Activated T-helper 2 cell treated with anti-CD3 and anti-CD28 coated beads, Interferon-gamma antibody, Interleukin-2, Interleukin-4, amounts not matched to agents 10 μg/mL and 5 μg/mL and 100 μg/mL, durations not matched to agents 14 hours and 24 hours and 36 hours (primary cell): ENCODE data around the gene ORM2. TPM values are rescaled to one million over a fixed set of nuclear protein-coding genes. Genes with fewer than 3 reads are reported as not detected.
"Not testable (repeated sequence)": the region's sequence is repeated elsewhere in the genome, so short reads cannot be mapped to it uniquely, and the experiment has no call there.

Experiments
- DNase-seq: peaks from one replicate; pipeline ENCODE4 v3.0.0; 2021; ENCODE audit warnings: low spot score
- H3K27ac Mint-ChIP-seq: one replicate; pipeline ENCODE4 v1.8.0; 2021; ENCODE audit warnings: mixed read lengths
- H3K27me3 Mint-ChIP-seq: one replicate; pipeline ENCODE4 v1.8.0; 2021; ENCODE audit warnings: low read depth, mixed read lengths
- H3K36me3 Mint-ChIP-seq: one replicate; pipeline ENCODE4 v1.8.0; 2021; ENCODE audit warnings: low read depth, mixed read lengths
- H3K4me1 Mint-ChIP-seq: one replicate; pipeline ENCODE4 v1.8.0; 2021; ENCODE audit warnings: low read depth, mixed read lengths
- H3K4me3 Mint-ChIP-seq: one replicate; pipeline ENCODE4 v1.8.0; 2021; ENCODE audit warnings: low read depth, mild to moderate bottlenecking, moderate library complexity, mixed read lengths
- H3K9me3 Mint-ChIP-seq: one replicate; pipeline ENCODE4 v1.8.0; 2021; ENCODE audit warnings: mixed read lengths
- intact Hi-C: fragments of 100-400 bp; cut with micrococcal nuclease; formaldehyde crosslinking; loops from one replicate; pipeline ENCODE4 v1.15.1; 2023
- total RNA-seq: library from RNA; stranded (reverse); gene quantifications from 2 replicates; pipeline ENCODE4 v1.2.3, GENCODE V29; 2022

ORM2 gene
- total RNA-seq, 1 donor from 2014 or later, result not detected

DNA sequence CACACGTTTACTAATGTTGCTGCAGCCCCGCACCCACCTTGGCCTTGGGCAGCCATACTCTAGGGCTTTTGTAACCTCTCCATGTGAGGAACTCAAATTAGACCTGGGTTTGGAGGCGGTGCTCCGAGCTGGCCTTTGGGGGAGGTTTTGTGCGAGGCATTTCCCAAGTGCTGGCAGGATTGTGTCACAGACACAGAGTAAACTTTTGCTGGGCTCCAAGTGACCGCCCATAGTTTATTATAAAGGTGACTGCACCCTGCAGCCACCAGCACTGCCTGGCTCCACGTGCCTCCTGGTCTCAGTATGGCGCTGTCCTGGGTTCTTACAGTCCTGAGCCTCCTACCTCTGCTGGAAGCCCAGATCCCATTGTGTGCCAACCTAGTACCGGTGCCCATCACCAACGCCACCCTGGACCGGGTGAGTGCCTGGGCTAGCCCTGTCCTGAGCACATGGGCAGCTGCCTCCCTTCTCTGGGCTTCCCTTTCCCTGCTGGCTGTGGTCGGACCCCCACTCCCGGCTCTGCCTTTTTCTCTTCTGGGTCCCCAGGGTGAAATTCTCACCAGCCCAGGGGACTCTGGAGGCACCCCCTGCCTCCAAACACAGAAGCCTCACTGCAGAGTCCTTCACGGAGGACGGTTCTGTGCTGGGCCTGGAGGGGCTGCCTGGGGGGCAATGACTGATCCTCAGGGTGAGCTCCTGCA, 6.7 kb upstream of the ORM2 start, which contains the start of gene ORM1:
ORM1 (plus strand) TSS at position 268 of the 701 bp plus-strand sequence; CDS start at position 304, 36 bp downstream.
- H3K27me3 Mint-ChIP-seq, H3K4me3 Mint-ChIP-seq, H3K9me3 Mint-ChIP-seq, DNase-seq, H3K36me3 Mint-ChIP-seq, intact Hi-C loops, H3K4me1 Mint-ChIP-seq, H3K27ac Mint-ChIP-seq: not testable (repeated sequence)

- H3K4me1 Mint-ChIP-seq, H3K9me3 Mint-ChIP-seq, H3K27ac Mint-ChIP-seq, intact Hi-C loops, DNase-seq, H3K36me3 Mint-ChIP-seq, H3K27me3 Mint-ChIP-seq, H3K4me3 Mint-ChIP-seq: not testable (repeated sequence)
These were observed 5.8 kb upstream of the ORM2 start for GRCh38 chr9:114323849-114324248.

DNA sequence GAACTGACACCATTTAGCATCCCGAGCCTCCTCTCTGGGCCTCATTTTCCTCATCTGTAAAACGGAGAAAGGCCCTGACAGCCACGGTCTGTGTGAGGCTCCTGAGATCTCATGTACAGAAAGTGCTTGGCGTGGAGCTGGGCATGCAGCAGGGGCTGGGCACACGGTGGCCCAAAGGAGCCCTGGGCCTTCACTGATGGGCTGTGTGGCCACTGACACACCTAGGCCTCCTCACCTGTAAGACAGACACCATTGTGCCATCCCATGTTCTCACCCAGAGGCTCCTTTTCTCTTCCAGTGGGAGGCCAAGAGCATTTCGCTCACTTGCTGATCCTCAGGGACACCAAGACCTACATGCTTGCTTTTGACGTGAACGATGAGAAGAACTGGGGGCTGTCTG, 5.2 kb upstream of the ORM2 start:
- Mint-ChIP-seq H3K27me3 (no peaks in the 10 kb centered on the region), H3K27ac (no peak overlapping the region), H3K36me3 (no peaks in the 10 kb centered on the region), H3K4me1 (no peaks in the 10 kb centered on the region), H3K4me3 (no peak overlapping the region), H3K9me3 (no peaks in the 10 kb centered on the region)
- no peak for DNase-seq
- intact Hi-C loops, result no loop called here

GRCh38 chr9:114324965-114325364, 4.7 kb upstream of the ORM2 start:
- H3K36me3 Mint-ChIP-seq, H3K27me3 Mint-ChIP-seq, H3K4me1 Mint-ChIP-seq, intact Hi-C loops, H3K4me3 Mint-ChIP-seq, DNase-seq, H3K27ac Mint-ChIP-seq, H3K9me3 Mint-ChIP-seq: not testable (repeated sequence)

- H3K27me3 Mint-ChIP-seq, DNase-seq, H3K4me1 Mint-ChIP-seq, intact Hi-C loops, H3K27ac Mint-ChIP-seq, H3K9me3 Mint-ChIP-seq, H3K36me3 Mint-ChIP-seq, H3K4me3 Mint-ChIP-seq: not testable (repeated sequence)
These were observed 3.9 kb upstream of the ORM2 start for GRCh38 chr9:114325684-114326254.

DNA sequence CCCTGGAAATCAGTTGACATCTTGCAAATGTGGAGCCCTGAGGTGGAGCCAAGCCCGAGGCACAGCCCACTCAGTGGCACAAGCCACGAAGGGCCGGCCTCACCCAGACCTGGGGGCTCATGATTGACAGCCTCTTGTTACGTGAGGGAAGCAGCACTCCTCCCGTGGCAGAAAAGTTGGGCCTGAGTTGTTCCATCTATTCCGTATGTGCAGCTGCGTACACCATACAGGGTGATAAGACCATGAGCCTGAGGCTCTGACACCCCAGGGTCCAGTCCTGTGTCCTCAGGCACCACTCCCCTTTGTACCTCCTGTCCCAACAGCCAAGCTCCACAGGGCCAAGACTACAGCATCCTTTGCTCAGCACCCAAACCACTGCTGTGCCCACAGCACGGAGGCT, 1.9 kb upstream of the ORM2 start:
- no peaks in the 10 kb centered on the region for H3K4me1 Mint-ChIP-seq
- no peak for DNase-seq
- no peaks in the 10 kb centered on the region for H3K9me3 Mint-ChIP-seq
- no peaks in the 10 kb centered on the region for H3K36me3 Mint-ChIP-seq
- no peak overlapping the region for H3K27ac Mint-ChIP-seq
- no peak overlapping the region for H3K4me3 Mint-ChIP-seq
- intact Hi-C loops, result no loop called here
- H3K27me3 Mint-ChIP-seq, result no peaks in the 10 kb centered on the region

DNA sequence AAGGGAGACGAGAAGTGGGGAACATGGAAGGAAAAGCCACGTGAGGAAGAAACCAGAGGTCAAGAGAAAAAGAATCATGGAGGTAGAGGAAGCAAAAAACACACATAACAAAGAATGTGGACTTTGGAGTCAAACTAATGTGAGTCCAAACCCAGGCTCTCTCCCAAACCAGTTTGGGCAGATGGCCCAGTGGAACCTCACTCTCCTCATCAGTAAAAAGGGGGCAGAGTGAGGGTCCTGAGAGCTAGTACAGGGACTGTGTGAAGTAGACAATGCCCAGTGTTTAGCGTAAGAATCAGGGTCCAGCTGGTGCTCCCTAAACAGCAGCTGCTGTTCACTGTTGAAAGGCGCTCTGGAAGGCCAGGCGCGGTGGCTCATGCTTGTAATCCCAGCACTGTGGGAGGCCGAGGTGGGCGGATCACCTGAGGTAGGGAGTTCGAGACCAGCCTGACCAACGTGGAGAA, 1.3 kb upstream of the ORM2 start:
- H3K9me3 Mint-ChIP-seq, H3K27ac Mint-ChIP-seq, DNase-seq, H3K4me1 Mint-ChIP-seq, intact Hi-C loops, H3K36me3 Mint-ChIP-seq, H3K27me3 Mint-ChIP-seq, H3K4me3 Mint-ChIP-seq: not testable (repeated sequence)

GRCh38 chr9:114328937-114329624, 588 bp upstream of the ORM2 start:
- H3K4me1 Mint-ChIP-seq, H3K27ac Mint-ChIP-seq, H3K27me3 Mint-ChIP-seq, H3K9me3 Mint-ChIP-seq, DNase-seq, H3K4me3 Mint-ChIP-seq, H3K36me3 Mint-ChIP-seq, intact Hi-C loops: not testable (repeated sequence)

GRCh38 chr9:114330636-114331035, 967 bp downstream of the ORM2 start:
- intact Hi-C loops, result no loop called here
- Mint-ChIP-seq H3K4me3 (no peak overlapping the region), H3K9me3 (no peaks in the 10 kb centered on the region), H3K27ac (no peak overlapping the region), H3K4me1 (no peaks in the 10 kb centered on the region), H3K36me3 (peaks cover 12% of the 10 kb centered on the region), H3K27me3 (no peaks in the 10 kb centered on the region)
- no peak for DNase-seq

DNA sequence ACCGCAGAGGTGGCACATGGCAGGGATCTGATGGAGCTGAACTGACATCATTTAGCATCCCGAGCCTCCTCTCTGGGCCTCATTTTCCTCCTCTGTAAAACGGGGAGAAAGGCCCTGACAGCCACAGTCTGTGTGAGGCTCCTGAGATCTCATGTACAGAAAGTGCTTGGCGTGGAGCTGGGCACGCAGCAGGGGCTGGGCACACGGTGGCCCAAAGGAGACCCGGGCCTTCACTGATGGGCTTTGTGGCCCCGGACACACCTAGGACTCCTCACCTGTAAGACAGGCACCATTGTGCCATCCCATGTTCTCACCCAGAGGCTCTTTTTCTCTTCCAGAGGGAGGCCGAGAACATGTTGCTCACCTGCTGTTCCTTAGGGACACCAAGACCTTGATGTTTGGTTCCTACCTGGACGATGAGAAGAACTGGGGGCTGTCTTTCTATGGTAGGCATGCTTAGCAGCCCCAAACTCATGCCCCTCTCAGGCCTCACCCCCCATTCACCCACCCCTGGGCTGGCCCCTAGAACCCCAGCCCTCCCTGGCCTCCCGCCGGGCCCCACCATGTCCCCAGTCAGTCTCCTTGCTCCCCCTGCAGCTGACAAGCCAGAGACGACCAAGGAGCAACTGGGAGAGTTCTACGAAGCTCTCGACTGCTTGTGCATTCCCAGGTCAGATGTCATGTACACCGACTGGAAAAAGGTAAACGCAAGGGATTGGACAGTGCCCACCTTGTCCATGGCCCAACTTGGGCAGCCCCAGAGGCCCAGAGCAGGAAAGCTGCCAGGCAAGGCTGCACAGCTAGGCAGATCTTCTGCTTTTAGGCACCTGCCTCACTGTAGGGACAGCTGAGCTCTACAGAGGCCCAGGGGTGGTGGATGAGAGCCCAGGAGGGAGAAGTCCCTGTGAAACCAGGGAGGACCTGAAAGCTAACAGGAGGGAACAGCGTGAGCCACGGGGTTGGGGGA, 1.8 kb downstream of the ORM2 start:
- H3K27me3 Mint-ChIP-seq, H3K9me3 Mint-ChIP-seq, H3K27ac Mint-ChIP-seq, H3K4me3 Mint-ChIP-seq, H3K4me1 Mint-ChIP-seq, DNase-seq, intact Hi-C loops: not testable (repeated sequence)
- H3K36me3 Mint-ChIP-seq, result peaks cover 20% of the 10 kb centered on the region

DNA sequence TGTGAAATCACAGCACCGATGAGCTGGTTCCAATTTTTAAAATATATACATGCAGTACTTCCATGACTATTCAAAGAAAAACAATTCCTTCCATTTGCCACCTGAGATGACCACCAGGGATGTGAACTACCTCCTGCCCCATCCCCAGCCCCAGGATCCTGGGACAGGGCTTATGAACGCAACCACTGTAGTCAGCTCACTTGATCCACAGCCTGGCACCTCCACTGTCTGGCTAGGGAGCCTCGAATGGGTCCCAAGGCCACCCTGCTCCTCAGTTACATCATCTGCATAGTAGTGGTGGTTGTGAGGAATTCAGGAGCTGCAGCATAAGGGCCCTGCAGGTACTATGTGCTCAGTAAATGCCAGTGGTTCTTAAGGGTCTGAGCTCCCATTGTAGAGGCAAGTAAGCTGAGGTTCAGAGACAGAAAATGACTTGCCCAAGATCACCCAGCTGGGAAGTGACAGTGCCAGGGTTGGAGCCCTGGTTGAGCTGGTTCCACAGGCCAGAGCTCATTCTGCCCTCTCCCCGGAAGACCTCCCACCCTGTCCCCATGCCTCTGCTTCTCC, 2.9 kb downstream of the ORM2 start:
- DNase-seq, H3K27ac Mint-ChIP-seq, H3K9me3 Mint-ChIP-seq, H3K4me1 Mint-ChIP-seq, H3K27me3 Mint-ChIP-seq, intact Hi-C loops, H3K4me3 Mint-ChIP-seq: not testable (repeated sequence)
- peaks cover 30% of the 10 kb centered on the region for H3K36me3 Mint-ChIP-seq

- H3K36me3 Mint-ChIP-seq, result peaks cover 42% of the 10 kb centered on the region
- DNase-seq, H3K27me3 Mint-ChIP-seq, H3K27ac Mint-ChIP-seq, intact Hi-C loops, H3K4me3 Mint-ChIP-seq, H3K4me1 Mint-ChIP-seq, H3K9me3 Mint-ChIP-seq: not testable (repeated sequence)
These were observed 4.0 kb downstream of the ORM2 start for GRCh38 chr9:114333718-114334117.
